Trophoblast cell (in vitro differentiated cells and primary cell): ENCODE measurements around the gene PRKAG1.

Source experiments
- DNase-seq, 2 donors: peaks; one replicate each; pipeline ENCODE4 v3.0.0-alpha.2; 2016
- H2AFZ ChIP-seq: 2 replicates; pipeline ENCODE4 v1.6.1; 2013; ENCODE audit warnings: low read length, moderate library complexity, mild to moderate bottlenecking; ENCODE audit not compliant: insufficient read depth, poor library complexity
- H2AK5ac ChIP-seq: 2 replicates; pipeline ENCODE4 v1.6.1; 2013; ENCODE audit warnings: mild to moderate bottlenecking, low read length
- H2BK120ac ChIP-seq: 2 replicates; pipeline ENCODE4 v1.6.1; 2013; ENCODE audit warnings: low read length, mild to moderate bottlenecking, moderate library complexity; ENCODE audit not compliant: insufficient read depth, poor library complexity
- H2BK12ac ChIP-seq: 2 replicates; pipeline ENCODE4 v1.6.1; 2013; ENCODE audit warnings: mild to moderate bottlenecking, low read length, moderate library complexity
- H2BK5ac ChIP-seq: 2 replicates; pipeline ENCODE4 v1.6.1; 2013; ENCODE audit warnings: low read length, low read depth, moderate library complexity, mild to moderate bottlenecking; ENCODE audit not compliant: poor library complexity
- H3K14ac ChIP-seq: 2 replicates; pipeline ENCODE4 v1.6.1; 2013; ENCODE audit warnings: mild to moderate bottlenecking, low read length
- H3K18ac ChIP-seq: 2 replicates; pipeline ENCODE4 v1.6.1; 2013; ENCODE audit warnings: mild to moderate bottlenecking, low read length
- H3K23ac ChIP-seq: 2 replicates; pipeline ENCODE4 v1.6.1; 2013; ENCODE audit warnings: low read length
- H3K27ac ChIP-seq: 2 replicates; pipeline ENCODE4 v1.5.1; 2013; ENCODE audit warnings: low read depth, mild to moderate bottlenecking, inconsistent platforms, low read length, moderate library complexity
- H3K27me3 ChIP-seq: 2 replicates; pipeline ENCODE4 v1.6.1; 2013; ENCODE audit warnings: inconsistent platforms, mild to moderate bottlenecking, low read length, moderate library complexity; ENCODE audit not compliant: insufficient read depth
- H3K36me3 ChIP-seq, 2 experiments: 1 replicate in 1 of 2; 2 replicates in 1 of 2; pipeline ENCODE4 v1.6.1; 2013; ENCODE audit warnings: low read length in 2 of 2, mild to moderate bottlenecking in 2 of 2, moderate library complexity in 1 of 2; ENCODE audit not compliant: insufficient read depth in 2 of 2, control insufficient read depth in 1 of 2
- H3K4ac ChIP-seq: 2 replicates; pipeline ENCODE4 v1.6.1; 2013; ENCODE audit warnings: low read depth, mild to moderate bottlenecking, low read length, moderate library complexity
- H3K4me1 ChIP-seq, 2 experiments: 1 replicate in 1 of 2; 2 replicates in 1 of 2; pipeline ENCODE4 v1.6.1; 2013; ENCODE audit warnings: low read length in 2 of 2, mild to moderate bottlenecking in 2 of 2, moderate library complexity in 1 of 2; ENCODE audit not compliant: insufficient read depth in 2 of 2, control insufficient read depth in 1 of 2
- H3K4me2 ChIP-seq: 2 replicates; pipeline ENCODE4 v1.6.1; 2013; ENCODE audit warnings: inconsistent platforms, mild to moderate bottlenecking, low read length, moderate library complexity
- H3K4me3 ChIP-seq: 2 replicates; pipeline ENCODE4 v1.5.1; 2013; ENCODE audit warnings: mild to moderate bottlenecking, low read depth, low read length, inconsistent platforms
- H3K79me1 ChIP-seq: one replicate; pipeline ENCODE4 v1.6.1; 2013; ENCODE audit warnings: low read length
- H3K79me2 ChIP-seq: 2 replicates; pipeline ENCODE4 v1.6.1; 2013; ENCODE audit warnings: low read length, mild to moderate bottlenecking; ENCODE audit not compliant: control insufficient read depth, insufficient read depth, poor library complexity
- H3K9ac ChIP-seq: 2 replicates; pipeline ENCODE4 v1.6.1; 2013; ENCODE audit warnings: mild to moderate bottlenecking, low read length
- H3K9me3 ChIP-seq: 2 replicates; pipeline ENCODE4 v1.6.1; 2013; ENCODE audit warnings: low read depth, mild to moderate bottlenecking, control low read depth, inconsistent platforms, low read length; ENCODE audit not compliant: insufficient read depth
- H4K12ac ChIP-seq: 2 replicates; pipeline ENCODE4 v1.6.1; 2013; ENCODE audit warnings: low read depth, mild to moderate bottlenecking, low read length, moderate library complexity
- H4K8ac ChIP-seq: 2 replicates; pipeline ENCODE4 v1.6.1; 2013; ENCODE audit warnings: low read depth, mild to moderate bottlenecking, low read length, moderate library complexity
- H4K91ac ChIP-seq: one replicate; pipeline ENCODE4 v1.6.1; 2013; ENCODE audit warnings: low read depth, mild to moderate bottlenecking, low read length, moderate library complexity
- WGBS: extraction: QIAGEN DNeasy Blood & Tissue Kit; methylation state at CpG from one replicate; pipeline ENCODE4 v1.1.7; 2013; ENCODE audit warnings: missing lambda C conversion rate; ENCODE audit not compliant: insufficient read length, insufficient coverage; ENCODE audit errors: extremely low coverage; 5-methylcytosine and 5-hydroxymethylcytosine counted together

Gene PRKAG1

GRCh38 chr12:49015196-49015595 lies 3.4 kb downstream of the PRKAG1 start:
- H3K9ac ChIP-seq: no peak overlapping the region
- H2AFZ ChIP-seq: no peak overlapping the region
- H4K91ac ChIP-seq: no peak overlapping the region
- WGBS: no CpG with 5 or more reads among the region's 1 CpG
- H3K4ac ChIP-seq: no peak overlapping the region
- H3K4me2 ChIP-seq: no peak overlapping the region
- H4K8ac ChIP-seq: no peak overlapping the region
- H4K12ac ChIP-seq: no peak overlapping the region
- no peak overlapping the region for H2BK12ac ChIP-seq
- H2BK120ac ChIP-seq: no peak overlapping the region
- H3K23ac ChIP-seq: no peak overlapping the region
- H3K4me3 ChIP-seq: no peak overlapping the region
- H3K79me2 ChIP-seq: peaks cover 6% of the 10 kb centered on the region
- H3K4me1 ChIP-seq: peaks cover 0 to 6% of the 10 kb centered on the region in 2 experiments
- H3K27me3 ChIP-seq: no peaks in the 10 kb centered on the region
- no peaks in the 10 kb centered on the region for H3K9me3 ChIP-seq
- H3K79me1 ChIP-seq: peaks cover 8% of the 10 kb centered on the region
- H3K36me3 ChIP-seq: peaks cover 5 to 8% of the 10 kb centered on the region in 2 experiments
- no peak overlapping the region for H2AK5ac ChIP-seq
- H3K14ac ChIP-seq: no peak overlapping the region
- no peak for DNase-seq
- H3K18ac ChIP-seq: no peak overlapping the region
- no peak overlapping the region for H2BK5ac ChIP-seq
- H3K27ac ChIP-seq: no peak overlapping the region

- Histone ChIP-seq H3K9ac (no peak overlapping the region), H2BK12ac (no peak overlapping the region), H4K91ac (no peak overlapping the region), H3K36me3 (peaks cover 5 to 8% of the 10 kb centered on the region in 2 experiments), H3K27ac (no peak overlapping the region), H2BK5ac (no peak overlapping the region), H3K14ac (no peak overlapping the region), H3K18ac (no peak overlapping the region), H4K12ac (no peak overlapping the region), H3K4me2 (no peak overlapping the region), H3K4me3 (no peak overlapping the region), H2AK5ac (no peak overlapping the region), H3K4me1 (peaks cover 0 to 6% of the 10 kb centered on the region in 2 experiments), H4K8ac (no peak overlapping the region), H3K79me1 (peaks cover 8% of the 10 kb centered on the region), H2BK120ac (no peak overlapping the region), H3K23ac (no peak overlapping the region), H2AFZ (no peak overlapping the region), H3K4ac (no peak overlapping the region), H3K27me3 (no peaks in the 10 kb centered on the region), H3K79me2 (peaks cover 6% of the 10 kb centered on the region), H3K9me3 (no peaks in the 10 kb centered on the region)
- no CpG with 5 or more reads among the region's 1 CpG for WGBS
- DNase-seq: peak in 1 of 2 donors; percentile 17
Observed at GRCh38 chr12:49014547-49014946, 4.0 kb downstream of the PRKAG1 start.

GRCh38 chr12:49013428-49013827 lies 5.1 kb downstream of the PRKAG1 start:
- H2BK5ac ChIP-seq: no peak overlapping the region
- no peaks in the 10 kb centered on the region for H3K27me3 ChIP-seq
- no peak overlapping the region for H3K9ac ChIP-seq
- H3K36me3 ChIP-seq: peaks cover 5 to 8% of the 10 kb centered on the region in 2 experiments
- DNase-seq: no peak
- no peaks in the 10 kb centered on the region for H3K9me3 ChIP-seq
- no peak overlapping the region for H3K4me2 ChIP-seq
- H2BK12ac ChIP-seq: no peak overlapping the region
- H3K18ac ChIP-seq: no peak overlapping the region
- H3K4ac ChIP-seq: no peak overlapping the region
- H3K4me3 ChIP-seq: no peak overlapping the region
- peaks cover 6% of the 10 kb centered on the region for H3K79me2 ChIP-seq
- H3K79me1 ChIP-seq: peaks cover 3% of the 10 kb centered on the region
- no peak overlapping the region for H2BK120ac ChIP-seq
- no peak overlapping the region for H4K8ac ChIP-seq
- H3K14ac ChIP-seq: no peak overlapping the region
- no CpG with 5 or more reads among the region's 3 CpGs for WGBS
- no peak overlapping the region for H2AK5ac ChIP-seq
- H4K91ac ChIP-seq: no peak overlapping the region
- peaks cover 0 to 5% of the 10 kb centered on the region in 2 experiments for H3K4me1 ChIP-seq
- no peak overlapping the region for H3K27ac ChIP-seq
- no peak overlapping the region for H3K23ac ChIP-seq
- H4K12ac ChIP-seq: no peak overlapping the region
- no peak overlapping the region for H2AFZ ChIP-seq

- Histone ChIP-seq H2AK5ac (no peak overlapping the region), H3K4me1 (peaks cover 0 to 1% of the 10 kb centered on the region in 2 experiments), H4K8ac (no peak overlapping the region), H4K12ac (no peak overlapping the region), H2AFZ (no peak overlapping the region), H3K14ac (no peak overlapping the region), H3K27ac (no peak overlapping the region), H4K91ac (no peak overlapping the region), H3K27me3 (no peaks in the 10 kb centered on the region), H2BK120ac (no peak overlapping the region), H3K4me2 (no peak overlapping the region), H3K23ac (no peak overlapping the region), H3K4ac (no peak overlapping the region), H3K9ac (no peak overlapping the region), H3K4me3 (no peak overlapping the region), H3K79me1 (no peaks in the 10 kb centered on the region), H2BK12ac (no peak overlapping the region), H3K18ac (no peak overlapping the region), H2BK5ac (no peak overlapping the region), H3K36me3 (peaks cover 5 to 8% of the 10 kb centered on the region in 2 experiments), H3K9me3 (no peaks in the 10 kb centered on the region), H3K79me2 (no peaks in the 10 kb centered on the region)
- DNase-seq: no peak
Observed at GRCh38 chr12:49012739-49013138, 5.8 kb downstream of the PRKAG1 start.
